HUES64 (cell line): ENCODE results near the gene DENND1B.

Experiments
- H3K27ac ChIP-seq: 2 replicates; pipeline ENCODE4 v1.7.0; 2013; ENCODE audit warnings: low read depth, low read length, inconsistent platforms
- H3K27me3 ChIP-seq: 2 replicates; pipeline ENCODE4 v1.6.1; 2013; ENCODE audit warnings: mild to moderate bottlenecking, low read length; ENCODE audit not compliant: insufficient read depth
- H3K36me3 ChIP-seq: 2 replicates; pipeline ENCODE4 v1.6.1; 2013; ENCODE audit warnings: mild to moderate bottlenecking, low read length; ENCODE audit not compliant: insufficient read depth
- H3K4me1 ChIP-seq: 2 replicates; pipeline ENCODE4 v1.6.1; 2013; ENCODE audit warnings: mild to moderate bottlenecking, low read length, moderate library complexity; ENCODE audit not compliant: insufficient read depth
- H3K4me3 ChIP-seq: 2 replicates; pipeline ENCODE4 v1.5.1; 2013; ENCODE audit warnings: mild to moderate bottlenecking, low read length, moderate library complexity
- H3K9ac ChIP-seq: 2 replicates; pipeline ENCODE4 v1.6.1; 2013; ENCODE audit warnings: mild to moderate bottlenecking, low read depth, low read length
- H3K9me3 ChIP-seq: 2 replicates; pipeline ENCODE4 v1.6.1; 2013; ENCODE audit warnings: low read depth, low read length; ENCODE audit not compliant: insufficient read depth
- WGBS: fragments of 150-250, 120-280 bp; methylation state at CpG from one replicate; pipeline ENCODE4 v1.1.7; 2013; ENCODE audit warnings: missing lambda C conversion rate; 5-methylcytosine and 5-hydroxymethylcytosine counted together

The DENND1B gene

DNA sequence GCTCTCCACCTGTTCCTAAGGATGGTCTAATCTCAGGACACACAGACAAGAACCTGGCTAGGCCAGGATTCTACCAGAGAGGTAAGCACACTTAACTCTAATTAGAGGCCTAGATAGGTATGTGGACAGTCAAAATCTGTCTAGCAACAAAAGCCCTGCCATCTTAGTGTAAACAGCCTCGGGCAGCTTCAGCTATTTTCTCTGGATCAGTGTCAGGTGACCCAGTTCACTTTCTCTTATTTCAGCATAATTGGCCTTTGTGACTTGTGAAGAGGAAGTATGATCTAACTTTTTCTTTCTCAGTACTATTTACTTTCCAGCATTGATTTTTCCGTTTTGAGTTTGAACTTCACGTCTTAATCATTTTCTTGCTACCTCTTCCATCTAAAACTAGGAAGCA lies 289.5 kb downstream of the DENND1B start:
- Histone ChIP-seq H3K36me3 (no peaks in the 10 kb centered on the region), H3K4me1 (no peaks in the 10 kb centered on the region), H3K4me3 (no peak overlapping the region), H3K9me3 (no peaks in the 10 kb centered on the region), H3K27ac (no peak overlapping the region), H3K9ac (no peak overlapping the region), H3K27me3 (no peaks in the 10 kb centered on the region)
- 93% methylated on average over 3 of the region's 3 CpGs for WGBS

DNA sequence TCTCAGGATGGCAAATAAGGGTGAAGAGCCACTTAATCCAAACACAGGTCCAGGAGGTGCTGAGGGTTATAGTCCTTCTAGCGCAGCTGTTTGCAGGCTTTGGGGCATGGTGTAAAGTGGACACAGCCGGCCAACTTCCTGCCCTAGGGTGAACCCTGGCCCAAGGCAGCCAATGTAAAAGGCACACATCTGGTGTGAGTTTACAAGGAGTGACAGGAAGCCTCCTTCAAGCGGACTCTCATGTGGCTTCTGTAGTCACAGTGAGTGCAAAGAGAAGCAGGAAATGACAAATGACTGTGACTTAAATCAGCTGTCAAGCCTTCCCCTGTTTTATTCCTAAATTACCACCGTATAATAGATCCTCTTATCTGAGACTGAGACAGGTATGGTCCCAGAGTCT lies 294.2 kb downstream of the DENND1B start:
- Histone ChIP-seq H3K9ac (no peak overlapping the region), H3K9me3 (no peaks in the 10 kb centered on the region), H3K36me3 (no peaks in the 10 kb centered on the region), H3K4me1 (no peaks in the 10 kb centered on the region), H3K27ac (no peak overlapping the region), H3K27me3 (no peaks in the 10 kb centered on the region), H3K4me3 (no peak overlapping the region)
- WGBS: 89% methylated on average over 4 of the region's 4 CpGs

DNA sequence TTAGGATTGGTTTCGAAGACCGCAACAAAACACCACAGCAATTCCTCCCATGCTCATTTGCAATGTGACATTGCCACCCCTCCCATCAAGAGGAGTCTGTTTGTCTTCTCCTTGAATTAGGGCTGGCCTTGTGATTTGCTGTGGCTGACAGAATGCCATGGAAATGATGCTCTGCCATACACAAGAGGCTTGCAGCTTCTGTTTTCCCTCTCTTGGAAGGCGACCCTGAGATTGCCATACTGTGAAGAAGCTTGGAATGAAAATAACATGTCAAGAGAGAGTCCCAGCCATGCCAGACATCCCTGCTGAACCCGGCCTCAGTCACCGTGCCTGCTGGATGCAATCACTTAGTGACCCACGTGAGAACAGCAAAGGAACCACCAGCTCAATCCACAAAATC lies 294.8 kb downstream of the DENND1B start:
- H3K4me1 ChIP-seq: no peaks in the 10 kb centered on the region
- H3K9me3 ChIP-seq: no peaks in the 10 kb centered on the region
- no peak overlapping the region for H3K4me3 ChIP-seq
- no peaks in the 10 kb centered on the region for H3K27me3 ChIP-seq
- no peak overlapping the region for H3K27ac ChIP-seq
- no peaks in the 10 kb centered on the region for H3K36me3 ChIP-seq
- 95% methylated on average over 6 of the region's 6 CpGs for WGBS
- H3K9ac ChIP-seq: no peak overlapping the region

DNA sequence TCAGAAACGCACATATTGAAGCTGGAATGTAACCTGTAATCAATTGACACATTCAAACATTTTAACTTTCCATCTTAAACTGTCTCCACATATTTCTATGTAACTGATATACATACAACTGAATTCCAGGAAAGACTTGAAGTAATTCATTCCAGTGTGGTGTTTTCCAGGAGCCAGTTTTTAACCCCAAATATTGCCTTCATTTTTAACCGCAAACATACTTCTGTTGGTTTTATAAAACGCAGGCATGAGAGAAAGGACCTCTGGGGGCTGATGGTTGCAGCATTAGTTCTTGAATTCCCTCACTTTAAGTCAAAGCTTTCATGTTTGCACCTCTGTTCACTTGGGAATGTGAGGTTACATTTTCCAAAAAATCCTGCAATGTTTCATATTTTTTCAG lies 303.1 kb downstream of the DENND1B start:
- Histone ChIP-seq H3K9ac (no peak overlapping the region), H3K4me3 (no peak overlapping the region), H3K4me1 (peaks cover 24% of the 10 kb centered on the region), H3K27ac (no peak overlapping the region), H3K9me3 (no peaks in the 10 kb centered on the region), H3K27me3 (no peaks in the 10 kb centered on the region), H3K36me3 (no peaks in the 10 kb centered on the region)
- WGBS: 96% methylated on average over 3 of the region's 3 CpGs

- Histone ChIP-seq H3K4me1 (peaks cover 24% of the 10 kb centered on the region), H3K36me3 (no peaks in the 10 kb centered on the region), H3K4me3 (no peak overlapping the region), H3K27ac (no peak overlapping the region), H3K9me3 (no peaks in the 10 kb centered on the region), H3K9ac (no peak overlapping the region), H3K27me3 (no peaks in the 10 kb centered on the region)
- WGBS: 26% methylated on average over 4 of the region's 9 CpGs
These were observed 303.9 kb downstream of the DENND1B start for GRCh38 chr1:197471248-197471985.

DNA sequence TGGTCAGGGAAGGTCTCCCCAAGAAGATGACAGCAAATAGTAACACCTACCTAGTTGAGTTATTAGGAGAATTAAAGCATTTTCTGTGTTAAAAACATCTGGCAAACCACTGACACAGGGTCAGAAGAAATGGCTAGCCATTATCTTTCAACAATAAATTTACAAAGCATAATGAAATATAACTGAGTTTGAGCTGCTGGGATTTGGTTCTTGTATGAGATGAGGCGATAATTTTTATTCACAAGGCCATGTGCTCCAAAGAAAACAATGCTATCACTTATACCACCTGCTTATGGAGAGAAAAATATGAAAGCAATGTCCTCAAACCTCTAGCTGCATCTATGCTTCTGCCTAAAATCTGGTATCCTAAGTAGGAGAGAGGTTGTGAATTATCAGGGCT lies 304.9 kb downstream of the DENND1B start:
- H3K27me3 ChIP-seq: no peaks in the 10 kb centered on the region
- H3K9me3 ChIP-seq: no peaks in the 10 kb centered on the region
- no CpG with 5 or more reads among the region's 1 CpG for WGBS
- H3K4me1 ChIP-seq: peaks cover 24% of the 10 kb centered on the region
- no peak overlapping the region for H3K27ac ChIP-seq
- no peak overlapping the region for H3K9ac ChIP-seq
- H3K4me3 ChIP-seq: no peak overlapping the region
- no peaks in the 10 kb centered on the region for H3K36me3 ChIP-seq

DNA sequence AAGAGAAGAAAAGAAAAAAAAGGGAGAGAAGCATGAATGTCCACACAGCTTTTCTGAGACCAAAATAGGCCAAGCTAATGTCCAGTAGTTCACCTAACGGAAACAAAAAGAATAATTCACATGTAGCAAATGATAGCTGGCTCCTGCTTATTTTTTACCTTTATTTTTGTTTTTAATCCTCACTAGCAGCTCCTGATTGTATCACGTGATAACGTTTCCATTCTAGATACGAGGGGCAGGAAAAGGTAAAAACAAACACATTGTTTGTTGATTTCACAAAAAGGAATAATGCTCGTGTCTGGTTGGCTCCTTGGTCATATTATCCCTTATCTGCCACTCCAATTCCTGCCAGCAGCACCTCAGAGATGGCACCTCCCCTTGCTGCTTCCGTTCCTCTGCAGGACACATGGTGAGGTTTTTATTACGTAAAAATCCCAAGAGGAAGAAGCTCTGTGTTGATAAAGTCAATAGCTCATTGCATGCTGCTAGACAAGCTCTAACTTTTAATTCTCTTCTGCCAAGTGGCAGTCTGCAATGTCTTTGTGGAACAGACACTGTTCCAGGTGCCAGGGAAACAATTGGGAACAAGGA lies 305.6 kb downstream of the DENND1B start:
- no peaks in the 10 kb centered on the region for H3K9me3 ChIP-seq
- H3K4me3 ChIP-seq: no peak overlapping the region
- H3K36me3 ChIP-seq: no peaks in the 10 kb centered on the region
- 68% methylated on average over 7 of the region's 7 CpGs for WGBS
- no peak overlapping the region; the same call in 1 of the 2 replicates for H3K27ac ChIP-seq
- peaks cover 24% of the 10 kb centered on the region for H3K4me1 ChIP-seq
- H3K9ac ChIP-seq: no peak overlapping the region
- H3K27me3 ChIP-seq: no peaks in the 10 kb centered on the region

GRCh38 chr1:197468543-197469175 lies 306.6 kb downstream of the DENND1B start:
- H3K4me3 ChIP-seq: no peak overlapping the region
- no peak overlapping the region for H3K27ac ChIP-seq
- H3K9me3 ChIP-seq: no peaks in the 10 kb centered on the region
- H3K4me1 ChIP-seq: peaks cover 28% of the 10 kb centered on the region
- no peaks in the 10 kb centered on the region for H3K36me3 ChIP-seq
- 96% methylated on average over 9 of the region's 9 CpGs for WGBS
- no peaks in the 10 kb centered on the region for H3K27me3 ChIP-seq
- H3K9ac ChIP-seq: no peak overlapping the region

DNA sequence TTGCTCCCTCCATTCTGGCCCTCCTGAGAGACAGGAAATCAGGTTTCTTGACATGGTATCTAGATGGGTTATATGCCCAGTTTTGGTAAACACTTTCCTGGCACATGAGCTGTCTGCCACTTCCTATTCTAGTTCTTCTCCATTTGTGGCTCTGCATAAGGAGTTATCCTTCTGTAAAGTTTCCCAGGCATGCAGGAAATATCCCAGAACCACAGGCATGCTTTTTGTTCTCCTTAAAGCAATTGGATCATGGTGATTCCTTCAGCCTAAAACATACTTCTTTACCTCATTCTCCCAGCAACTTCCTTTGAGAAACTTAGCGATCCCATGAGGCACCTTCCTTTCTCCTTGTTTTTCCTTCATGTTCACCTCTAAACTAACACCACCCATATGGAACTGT lies 307.4 kb downstream of the DENND1B start:
- WGBS: 98% methylated on average over 1 of the region's 1 CpG
- Histone ChIP-seq H3K9me3 (no peaks in the 10 kb centered on the region), H3K36me3 (no peaks in the 10 kb centered on the region), H3K4me1 (peaks cover 34% of the 10 kb centered on the region), H3K4me3 (no peak overlapping the region), H3K27ac (no peak overlapping the region), H3K27me3 (no peaks in the 10 kb centered on the region), H3K9ac (no peak overlapping the region)

- Histone ChIP-seq H3K9me3 (no peaks in the 10 kb centered on the region), H3K4me1 (peaks cover 36% of the 10 kb centered on the region), H3K27me3 (no peaks in the 10 kb centered on the region), H3K4me3 (no peak overlapping the region), H3K36me3 (no peaks in the 10 kb centered on the region), H3K27ac (no peak overlapping the region), H3K9ac (no peak overlapping the region)
- 94% methylated on average over 3 of the region's 3 CpGs for WGBS
These were observed 308.5 kb downstream of the DENND1B start for GRCh38 chr1:197466813-197467212.

DNA sequence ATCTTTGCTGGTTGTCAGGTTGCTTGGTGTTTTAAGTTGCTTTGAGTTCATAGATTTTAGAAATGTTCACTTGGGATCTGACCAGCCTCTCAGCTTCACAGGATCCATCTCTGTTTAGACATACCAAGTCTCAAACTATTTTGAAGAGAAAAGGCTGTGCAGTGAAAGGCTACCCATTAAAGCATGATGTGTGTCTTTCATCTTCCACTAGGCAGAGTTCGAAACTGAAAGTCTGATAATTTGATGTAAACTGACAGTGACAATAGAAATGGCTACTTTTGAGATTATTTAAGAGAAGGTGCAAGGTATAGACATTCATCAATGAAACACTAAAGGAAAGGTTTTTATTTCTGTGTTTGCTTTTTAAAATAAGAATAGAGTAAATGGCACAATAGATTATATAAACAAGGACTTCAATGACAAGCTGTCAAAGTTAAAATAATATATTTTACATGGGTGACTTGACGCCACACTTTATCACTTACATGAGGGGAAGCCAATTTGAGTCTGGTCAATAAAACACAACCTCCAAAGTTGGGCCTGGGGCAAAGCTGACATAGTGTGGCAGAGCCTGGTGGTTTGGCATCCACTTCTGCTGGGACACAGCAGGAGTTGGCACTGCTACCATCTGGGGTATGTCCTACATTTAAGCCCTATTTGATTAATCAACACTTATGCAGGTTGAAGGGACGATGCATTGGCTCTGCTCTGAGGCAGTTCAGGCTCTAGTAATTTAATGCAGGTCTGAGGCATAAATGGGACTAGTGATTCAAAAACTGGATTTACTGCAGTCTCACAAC lies 309.6 kb downstream of the DENND1B start:
- Histone ChIP-seq H3K36me3 (no peaks in the 10 kb centered on the region), H3K4me3 (no peak overlapping the region), H3K9ac (no peak overlapping the region), H3K9me3 (no peaks in the 10 kb centered on the region), H3K4me1 (peaks cover 26% of the 10 kb centered on the region), H3K27me3 (no peaks in the 10 kb centered on the region), H3K27ac (no peak overlapping the region)
- WGBS: 94% methylated on average over 3 of the region's 3 CpGs
